Inflammatory macrophage (primary cell): ENCODE data around the gene MYLIP.

Experiments
- DNase-seq, 2 donors: peaks; one replicate each; pipeline ENCODE4 v3.0.0-alpha.2; 2020 to 2022

MYLIP gene

DNA sequence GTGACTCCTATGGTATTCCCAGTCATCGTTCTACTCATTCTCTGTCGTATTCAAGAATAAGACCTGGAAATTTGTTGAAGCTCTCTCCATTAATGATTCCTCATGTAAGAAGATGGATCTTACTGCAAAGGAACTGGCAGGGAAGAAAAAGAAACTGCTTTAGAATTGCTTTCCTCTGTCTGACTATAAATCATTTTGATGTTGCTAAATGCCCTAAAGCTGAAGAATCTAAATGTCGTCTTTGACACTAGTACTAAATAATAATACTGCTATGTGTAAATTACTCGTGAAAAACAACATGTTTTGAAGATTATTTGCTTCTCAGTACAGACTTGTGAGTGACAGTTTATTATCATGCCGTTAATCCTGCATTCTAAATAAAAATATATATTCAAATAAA lies 20.5 kb upstream of the MYLIP start:
- DNase-seq = no peak

DNA sequence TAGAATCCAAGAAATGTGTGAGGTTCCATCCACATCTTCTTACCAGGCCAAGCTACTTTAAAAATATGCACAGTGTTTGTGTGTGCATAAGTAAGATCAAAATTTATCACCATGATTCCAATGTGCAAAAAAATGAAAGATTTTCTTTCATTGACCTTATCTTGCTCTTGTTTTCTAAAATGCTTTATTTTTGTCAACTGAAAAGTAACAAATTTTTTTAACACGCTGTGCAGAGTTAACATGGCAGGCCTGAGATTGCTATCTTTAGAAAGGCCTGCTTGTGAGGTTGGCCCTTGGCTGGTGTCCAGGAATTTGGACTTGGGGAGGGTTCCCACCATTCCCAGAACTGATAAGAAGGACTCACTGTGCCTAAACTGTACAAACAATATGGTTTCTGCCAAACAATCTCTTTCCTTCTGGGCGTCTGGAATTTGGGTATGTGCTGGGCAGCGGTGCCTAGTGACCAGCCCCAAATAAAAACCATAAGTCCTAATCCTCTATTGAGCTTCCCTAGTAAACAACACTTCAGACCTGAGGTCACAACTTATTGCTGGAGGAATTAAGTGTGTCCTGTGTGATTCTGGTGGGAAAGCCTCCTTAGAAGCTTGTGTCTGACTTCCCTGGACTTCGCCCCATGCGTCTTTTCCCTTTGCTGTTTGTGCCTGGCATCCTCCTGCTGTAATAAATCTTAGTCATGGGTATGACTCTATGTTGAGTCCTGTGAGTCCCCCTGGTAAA lies 19.8 kb upstream of the MYLIP start:
- DNase-seq = no peak

DNA sequence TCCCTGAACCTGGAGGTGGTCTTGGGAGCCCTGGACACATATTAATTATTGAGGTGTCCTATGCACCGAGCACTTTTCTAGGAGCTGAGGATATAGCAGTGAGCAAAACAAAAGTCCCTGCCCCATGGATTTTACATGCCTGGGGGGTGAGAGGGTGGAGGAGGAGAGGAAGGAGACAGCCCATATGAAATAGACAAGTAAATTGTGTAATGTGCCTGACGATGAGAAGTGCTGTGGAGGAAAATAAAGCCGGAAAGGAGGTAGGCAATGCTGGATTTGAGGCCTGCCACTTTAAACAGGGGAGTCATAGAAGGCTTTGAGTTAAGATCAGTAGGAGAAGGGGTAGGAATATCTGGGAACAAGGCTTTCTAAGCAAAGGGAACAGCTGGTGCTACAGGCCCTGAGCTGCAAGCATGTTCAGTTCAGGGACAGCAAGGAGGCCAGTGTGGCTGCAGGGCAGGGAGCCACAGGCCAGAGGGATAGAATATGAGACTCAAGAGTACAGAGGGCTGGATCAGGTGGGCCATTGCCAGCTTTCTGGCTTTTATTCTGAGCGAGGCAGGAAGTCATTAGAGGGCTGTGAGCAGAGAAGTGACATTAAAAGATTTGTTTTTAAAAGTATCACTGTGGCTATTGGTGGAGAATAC lies 19.1 kb upstream of the MYLIP start:
- no peak for DNase-seq

DNA sequence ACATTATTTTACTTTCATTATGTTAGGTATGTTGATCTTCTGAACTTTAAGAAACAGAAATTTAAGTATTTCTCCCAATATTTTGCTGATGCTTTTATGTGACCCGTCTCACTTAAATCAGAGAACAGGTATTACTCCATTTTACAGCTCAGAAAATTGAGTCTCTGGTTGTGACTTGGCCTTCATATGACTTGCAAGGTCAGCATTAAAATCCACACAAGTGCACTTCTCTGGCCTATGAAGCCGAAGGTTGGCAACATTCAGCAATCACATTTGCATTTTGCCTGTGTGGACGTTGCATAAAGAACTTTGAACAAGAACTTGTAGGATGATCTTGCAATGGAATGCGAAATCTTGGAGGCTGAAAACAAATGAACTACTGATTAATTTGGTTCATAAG lies 10.1 kb upstream of the MYLIP start:
- DNase-seq = no peak

- no peak for DNase-seq
Measured at GRCh38 chr6:16121339-16121738, 7.5 kb upstream of the MYLIP start.

DNA sequence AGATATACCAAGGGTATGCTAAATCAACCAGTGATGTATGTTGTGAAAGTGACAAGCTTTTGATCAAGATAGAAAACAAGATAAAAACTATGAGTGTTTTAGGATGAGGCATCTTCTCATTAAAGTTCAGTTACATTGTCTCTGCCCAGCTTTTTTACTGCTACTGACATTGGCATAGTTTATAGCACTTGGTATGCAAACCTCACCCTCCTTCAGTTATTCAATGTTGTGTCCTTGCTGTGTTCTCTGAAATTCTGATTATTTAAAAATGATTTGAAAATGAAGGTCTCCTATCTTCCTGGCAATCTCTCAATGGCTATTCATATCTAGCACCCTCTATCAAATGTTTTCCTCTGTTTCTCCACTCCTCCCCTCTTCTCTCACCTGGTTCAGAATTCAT lies 6.7 kb upstream of the MYLIP start:
- DNase-seq = no peak

GRCh38 chr6:16124198-16125180 lies 4.4 kb upstream of the MYLIP start:
- DNase-seq = no peak

DNA sequence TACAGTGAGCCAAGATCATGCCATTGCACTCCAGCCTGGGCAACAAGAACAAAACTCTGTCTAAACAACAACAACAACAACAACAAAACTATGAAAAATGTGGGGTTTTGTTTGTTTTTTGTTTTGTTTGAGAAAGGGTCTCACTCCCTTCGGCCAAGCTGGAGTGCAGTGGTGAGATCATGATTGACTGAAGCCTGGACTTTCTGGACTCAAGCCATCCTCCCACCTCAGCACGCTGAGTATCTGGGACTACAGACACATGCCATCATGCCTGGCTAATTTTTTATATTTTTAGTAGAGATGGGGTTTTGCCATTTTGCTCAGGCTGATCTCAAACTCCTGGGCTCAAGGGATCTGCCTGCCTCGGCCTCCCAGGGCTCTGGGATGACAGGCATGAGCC lies 2.8 kb upstream of the MYLIP start:
- no peak for DNase-seq

DNA sequence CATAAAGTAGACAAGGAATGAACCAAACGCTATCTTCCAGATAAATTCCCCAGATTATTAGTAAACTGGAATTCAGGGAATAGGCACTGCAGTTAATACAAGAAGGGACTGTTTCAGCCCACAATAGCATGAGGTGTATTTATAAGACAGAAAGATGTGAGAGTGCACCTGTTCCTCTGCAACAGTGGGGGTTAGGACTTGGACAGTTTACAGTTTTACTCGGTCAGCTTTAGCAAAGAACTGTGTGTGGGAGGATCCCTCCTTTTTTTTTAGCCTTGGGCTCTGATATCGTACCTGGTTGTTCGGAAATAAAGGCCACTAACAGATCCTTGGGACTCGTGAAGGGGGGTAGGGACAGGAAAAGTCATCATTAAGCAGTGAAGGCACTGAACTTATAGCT lies 2.0 kb upstream of the MYLIP start:
- DNase-seq = no peak

DNA sequence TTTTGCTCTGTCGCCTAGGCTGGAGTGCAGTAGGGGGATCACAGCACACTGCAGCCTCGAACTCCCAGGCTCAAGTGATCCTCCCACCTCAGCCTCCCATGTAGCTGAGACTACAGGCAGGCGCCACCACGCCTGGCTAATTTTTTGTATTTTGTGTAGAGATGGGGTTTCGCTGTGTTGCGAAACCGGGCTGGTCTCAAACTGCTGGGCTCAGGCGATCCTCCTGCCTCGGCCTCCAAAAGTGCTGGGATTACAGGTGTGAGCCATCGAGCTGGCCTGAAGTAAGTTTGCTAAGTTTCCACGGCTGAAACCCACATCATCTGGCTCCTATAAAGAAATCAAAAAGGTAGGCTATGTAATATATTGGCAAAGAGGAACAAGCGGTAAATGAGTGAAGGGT lies 1.4 kb upstream of the MYLIP start:
- DNase-seq = no peak

DNA sequence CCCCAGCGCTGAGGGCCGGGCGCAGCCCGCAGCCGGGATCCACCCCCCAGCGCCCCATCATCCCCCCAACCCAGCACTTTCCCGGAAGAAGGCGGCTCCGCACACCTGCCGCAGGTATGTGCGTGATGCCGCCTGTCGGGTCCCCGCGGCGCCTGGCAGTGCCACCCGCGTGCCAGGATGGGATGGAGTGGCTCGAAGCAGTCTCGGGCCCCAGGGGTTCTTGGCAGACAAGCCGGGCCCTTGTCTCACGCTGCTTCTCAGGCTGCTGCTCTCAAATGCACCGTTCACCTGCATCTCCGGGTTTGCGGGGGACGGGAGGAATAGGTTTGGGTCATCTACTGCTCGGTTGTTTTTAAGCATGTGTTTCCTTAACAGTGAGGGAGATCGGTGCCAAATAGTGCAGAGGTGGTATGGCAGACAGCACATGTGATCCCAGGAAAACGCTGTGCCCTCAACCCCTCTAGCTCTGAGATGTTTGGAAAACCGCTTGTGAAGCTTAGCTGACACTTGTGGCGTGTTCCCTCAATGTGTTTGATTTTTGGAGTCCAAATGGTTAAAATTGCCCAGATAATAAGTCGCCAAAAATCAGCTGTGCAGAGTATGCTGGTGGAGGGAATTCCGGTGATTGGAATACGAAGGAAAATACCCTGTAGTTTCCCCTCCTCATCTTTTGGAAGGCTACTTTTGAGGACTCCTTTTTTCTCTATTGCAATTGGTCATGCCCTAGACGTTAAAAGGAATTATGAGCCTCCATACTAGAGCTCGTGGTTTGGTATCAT lies 926 bp downstream of the MYLIP start:
- no peak for DNase-seq

GRCh38 chr6:16130437-16130891 lies 1.6 kb downstream of the MYLIP start:
- DNase-seq = no peak

GRCh38 chr6:16130932-16131387 lies 2.1 kb downstream of the MYLIP start:
- DNase-seq = peak; percentile 85 to 91

- no peak for DNase-seq
Measured at GRCh38 chr6:16132909-16133308, 4.0 kb downstream of the MYLIP start.

DNA sequence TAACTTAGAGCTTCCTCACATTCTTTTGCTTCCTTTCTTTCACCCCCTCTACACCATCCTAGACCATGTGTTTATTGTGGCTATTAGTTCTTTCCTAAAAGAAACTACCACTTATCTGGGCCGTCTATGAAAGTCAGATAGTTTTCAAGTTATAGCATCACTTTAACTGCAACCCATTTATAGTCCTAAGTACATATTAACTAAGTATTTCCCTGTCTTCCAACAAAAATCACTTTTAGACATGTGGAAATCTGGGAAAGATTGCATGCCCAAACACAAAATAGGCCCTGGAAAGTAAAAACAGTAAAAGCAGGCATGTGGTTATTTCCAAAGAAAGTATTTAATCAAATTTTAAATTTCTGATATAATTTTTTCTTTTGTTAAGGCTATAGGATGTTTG lies 5.5 kb downstream of the MYLIP start:
- no peak for DNase-seq

DNA sequence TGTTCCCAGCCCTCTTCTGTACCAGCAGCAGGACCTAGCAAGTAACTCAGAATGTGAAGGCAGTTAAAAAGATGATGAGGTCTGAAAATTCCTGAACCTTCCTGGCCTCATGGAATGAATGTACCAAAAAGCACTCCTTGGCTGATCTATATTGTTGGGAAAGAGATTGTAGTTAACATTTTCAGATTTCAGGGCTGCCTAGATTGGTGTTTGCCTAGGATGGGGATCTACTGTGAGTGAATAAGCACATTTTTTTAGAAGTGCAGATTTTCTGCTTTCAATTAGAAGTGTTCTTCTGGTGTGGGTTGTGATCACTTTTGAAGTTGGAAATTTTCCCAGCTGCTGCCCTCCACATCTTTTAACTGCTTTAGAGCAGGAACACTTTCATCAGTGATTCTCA lies 6.2 kb downstream of the MYLIP start:
- no peak for DNase-seq

DNA sequence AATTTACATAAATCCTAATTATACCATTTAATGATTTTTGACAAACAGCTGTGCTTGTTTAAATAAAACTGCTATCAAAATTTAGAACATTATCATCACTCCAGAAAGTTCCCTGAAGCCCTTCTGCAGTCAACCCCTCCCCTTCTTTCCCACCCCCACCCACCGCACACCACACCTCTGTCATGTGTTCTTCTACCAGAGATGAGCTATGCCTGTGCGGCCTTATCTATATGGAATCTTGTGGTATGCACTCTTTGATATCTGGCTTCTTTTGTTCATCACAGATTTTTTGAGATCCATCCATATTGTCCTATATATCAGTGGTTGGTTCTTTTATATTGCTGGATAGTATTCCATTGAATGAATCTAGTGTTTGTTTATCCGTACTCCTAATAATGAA lies 7.2 kb downstream of the MYLIP start:
- no peak for DNase-seq

DNA sequence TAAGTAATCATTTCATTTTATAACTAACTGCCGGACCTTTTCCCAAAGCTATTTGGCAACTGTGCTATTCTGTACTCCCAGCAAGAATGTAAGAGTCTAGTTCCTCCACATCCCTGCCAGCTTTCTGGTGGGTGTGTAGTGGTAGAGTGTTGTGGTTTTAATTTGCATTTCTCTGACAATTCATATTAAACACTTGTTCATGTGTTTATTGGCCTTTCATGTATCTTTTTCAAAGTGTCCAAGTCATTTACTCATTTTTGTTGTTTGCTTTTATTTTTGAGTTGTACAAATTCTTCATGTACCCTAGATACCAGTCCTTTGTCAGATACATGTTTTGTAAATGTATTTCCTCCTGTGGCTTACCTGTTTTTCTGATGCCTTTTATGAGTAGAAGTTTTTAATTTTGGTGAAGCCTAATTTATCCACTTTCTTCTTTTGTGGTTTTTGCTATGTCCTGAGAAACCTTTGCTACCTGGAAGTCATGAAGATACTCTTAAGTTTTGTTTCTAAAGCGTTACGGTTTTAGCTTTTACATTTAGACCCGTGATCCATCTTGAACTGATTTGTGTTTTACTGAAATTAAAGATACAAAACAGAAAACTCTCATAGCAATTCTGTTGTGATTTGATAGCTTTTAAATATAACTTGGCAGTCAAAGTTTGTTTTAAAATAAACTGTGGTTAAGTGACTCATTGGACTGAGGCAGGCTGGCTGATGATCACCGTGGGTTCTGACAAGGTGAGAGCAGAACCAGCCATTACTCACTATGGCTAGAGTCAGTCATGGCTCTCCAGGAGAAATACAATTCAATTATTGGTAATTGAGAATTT lies 8.0 kb downstream of the MYLIP start:
- DNase-seq = peak; percentile 35 to 40

DNA sequence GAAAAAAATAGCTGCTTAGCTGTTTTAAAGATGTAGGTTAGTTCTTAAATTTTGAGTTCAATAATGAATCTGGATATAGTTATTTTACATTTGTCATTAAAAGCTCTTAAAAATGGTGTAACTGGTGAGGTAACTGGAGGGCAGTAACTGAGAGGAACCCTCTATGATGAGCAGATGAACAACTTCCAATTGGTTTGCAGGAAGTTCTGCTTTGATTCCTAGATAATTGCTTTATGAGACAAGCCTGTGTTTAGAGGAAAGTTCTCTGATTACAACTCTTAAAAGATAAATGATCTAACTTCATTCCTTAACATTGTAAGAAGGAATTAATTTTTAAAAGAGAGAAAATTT lies 8.5 kb downstream of the MYLIP start:
- DNase-seq = no peak

DNA sequence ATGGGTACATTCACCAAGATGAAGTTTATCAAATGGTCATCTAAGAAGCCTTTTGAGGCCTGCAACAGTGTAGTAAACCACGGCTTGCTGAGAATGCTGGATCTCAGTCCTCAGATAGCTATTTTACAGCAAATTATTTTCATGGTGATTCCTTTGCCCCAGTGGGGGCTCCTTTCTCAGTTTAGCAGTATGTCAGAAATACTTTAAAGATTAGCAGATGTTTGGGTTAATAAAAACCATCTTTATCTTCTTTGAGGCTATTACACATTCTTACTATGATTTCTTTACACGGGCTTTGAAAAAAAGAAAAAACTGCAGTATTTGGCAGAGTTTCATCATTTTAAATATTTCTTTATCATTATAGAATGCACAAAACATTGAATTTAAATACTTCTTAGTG lies 10.7 kb downstream of the MYLIP start:
- DNase-seq = no peak

- DNase-seq = no peak
Measured at GRCh38 chr6:16140607-16141006, 11.7 kb downstream of the MYLIP start.

GRCh38 chr6:16141514-16141913 lies 12.6 kb downstream of the MYLIP start:
- DNase-seq = no peak
